Panc1 (cell line): ENCODE results near the gene KRTAP9-3. TPM values are rescaled to one million over a fixed set of nuclear protein-coding genes. Genes with fewer than 3 reads are reported as not detected.
"Not testable (repeated sequence)": the region's sequence is repeated elsewhere in the genome, so short reads cannot be mapped to it uniquely, and the experiment has no call there.

Source experiments
- ATAC-seq: fragments of 200-7000 bp; cut with Tn5 transposase; 2 replicates; pipeline ENCODE4 v1.9.1; 2020; ENCODE audit warnings: mild to moderate bottlenecking, moderate library complexity
- BruUV-seq: library from RNA; stranded (reverse); fragments of 400-500 nt; replicated peaks from 2 replicates; lab custom pipeline; 2021; lab: Mats Ljungman, UMichigan
- CTCF ChIA-PET: fragments of 300-600 bp; sonication (Branson Sonifier 250); formaldehyde crosslinking; loops from one replicate; lab custom pipeline; 2022; ENCODE audit warnings: antibody characterized with exemption; lab: Charles Lee
- POLR2A ChIA-PET: fragments of 300-600 bp; sonication (Branson Sonifier 250); formaldehyde crosslinking; loops from one replicate; lab custom pipeline; 2022; ENCODE audit warnings: antibody characterized with exemption; lab: Charles Lee
- DNase-seq: peaks from one replicate; pipeline ENCODE4 v3.0.0-alpha.2; 2010; ENCODE audit warnings: low read depth, low spot score
- H3K27ac ChIP-seq: 2 replicates; pipeline ENCODE4 v1.5.1; 2011; ENCODE audit warnings: mild to moderate bottlenecking, low read length, inconsistent platforms
- H3K27me3 ChIP-seq: fragments of 200-500 bp; sonication (Bioruptor generic); 2 replicates; pipeline ENCODE4 v1.6.0; 2014; ENCODE audit warnings: low read length, inconsistent platforms; ENCODE audit not compliant: control insufficient read depth, insufficient read depth
- H3K36me3 ChIP-seq: fragments of 200-500 bp; sonication (Bioruptor generic); 2 replicates; pipeline ENCODE4 v1.5.1; 2014; ENCODE audit warnings: inconsistent platforms, mild to moderate bottlenecking, low read length, moderate library complexity; ENCODE audit not compliant: control insufficient read depth, insufficient read depth
- H3K4me1 ChIP-seq: 2 replicates; pipeline ENCODE4 v1.5.1; 2011; ENCODE audit warnings: inconsistent platforms, mild to moderate bottlenecking, low read length, moderate library complexity; ENCODE audit not compliant: control insufficient read depth, insufficient read depth
- H3K4me3 ChIP-seq, 2 experiments: 2 replicates each; pipeline ENCODE4 v1.5.1; 2011 to 2012; ENCODE audit warnings: low read depth in 2 of 2, low read length in 2 of 2, mild to moderate bottlenecking in 2 of 2, inconsistent platforms in 1 of 2, moderate library complexity in 1 of 2
- H3K9me3 ChIP-seq: fragments of 200-500 bp; sonication (Bioruptor generic); 2 replicates; pipeline ENCODE4 v1.5.1; 2014; ENCODE audit warnings: low read depth, mild to moderate bottlenecking, inconsistent platforms, low read length, moderate library complexity; ENCODE audit not compliant: control insufficient read depth, insufficient read depth
- POLR2AphosphoS5 ChIP-seq: IDR thresholded peaks from 2 replicates; pipeline ENCODE4 v1.6.1; 2012; ENCODE audit warnings: mild to moderate bottlenecking, low read depth, low read length, moderate library complexity
- SIN3A ChIP-seq: IDR thresholded peaks from 2 replicates; pipeline ENCODE4 v1.6.1; 2012; ENCODE audit warnings: low read depth, mild to moderate bottlenecking, low read length, moderate library complexity, borderline replicate concordance; ENCODE audit not compliant: insufficient read depth
- TCF7L2 ChIP-seq: IDR thresholded peaks from 2 replicates; pipeline ENCODE4 v1.6.1; 2011; ENCODE audit warnings: mild to moderate bottlenecking, low read depth, low read length, inconsistent platforms
- in situ Hi-C: cut with HindIII; loops from 2 replicates; pipeline ENCODE4 v1.10.0; 2016; ENCODE audit warnings: low sequenced_read_pairs, low pct_unique_long_range_greater_than_20kb
- intact Hi-C: fragments of 100-400 bp; cut with micrococcal nuclease; formaldehyde crosslinking; loops from one replicate; pipeline ENCODE4 v1.10.0; 2022; ENCODE audit not compliant: unreplicated experiment
- total RNA-seq: library from RNA; stranded (reverse); gene quantifications from one replicate; pipeline ENCODE4 v1.2.1, GENCODE V29; 2021; ENCODE audit not compliant: unreplicated experiment
- TF ChIP-seq, protein P1 (sequence below): fragments of 450-650 bp; IDR thresholded peaks from 2 replicates; pipeline ENCODE4 v1.5.1; 2017; ENCODE audit warnings: mild to moderate bottlenecking
- TF ChIP-seq, protein P2 (sequence below), 2 experiments: IDR thresholded peaks; 2 replicates each; pipeline ENCODE4 v1.6.1; 2011 to 2012; ENCODE audit warnings: low read depth in 2 of 2, control low read depth in 1 of 2, low read length in 1 of 2, mild to moderate bottlenecking in 1 of 2, moderate library complexity in 1 of 2; ENCODE audit not compliant: insufficient read depth in 1 of 2

Gene KRTAP9-3
- total RNA-seq, 1 experiment from 2014 or later = not detected

DNA sequence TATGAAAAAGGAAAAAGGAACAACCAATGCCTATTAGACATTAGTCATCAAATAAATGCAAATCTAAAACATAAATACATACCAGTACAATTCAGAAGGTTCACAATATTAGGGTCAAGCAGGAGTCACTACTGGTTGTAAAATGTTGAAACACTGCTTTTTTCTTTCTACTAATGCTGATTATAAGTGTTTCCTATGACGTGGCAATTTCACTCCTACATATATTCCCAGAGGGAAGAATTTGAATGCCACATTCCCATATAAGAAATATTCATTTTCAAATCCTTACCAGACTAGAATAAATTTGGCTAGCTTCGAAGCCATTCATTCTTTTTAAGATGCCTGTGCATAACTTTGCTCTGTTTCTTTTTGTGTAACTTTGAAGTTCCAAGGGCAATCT is 8.4 kb upstream of the KRTAP9-3 start:
- Histone ChIP-seq H3K36me3 (no peaks in the 10 kb centered on the region), H3K4me1 (no peaks in the 10 kb centered on the region), H3K4me3 (no peak overlapping the region), H3K27ac (no peak overlapping the region), H3K27me3 (peaks cover 13% of the 10 kb centered on the region; the same call in 1 of the 2 replicates), H3K9me3 (no peaks in the 10 kb centered on the region)
- no peak for DNase-seq
- intact Hi-C loops (no loop called here), in situ Hi-C loops (no loop called here)
- BruUV-seq = no TSS peak
- TF ChIP-seq, protein P1, sequence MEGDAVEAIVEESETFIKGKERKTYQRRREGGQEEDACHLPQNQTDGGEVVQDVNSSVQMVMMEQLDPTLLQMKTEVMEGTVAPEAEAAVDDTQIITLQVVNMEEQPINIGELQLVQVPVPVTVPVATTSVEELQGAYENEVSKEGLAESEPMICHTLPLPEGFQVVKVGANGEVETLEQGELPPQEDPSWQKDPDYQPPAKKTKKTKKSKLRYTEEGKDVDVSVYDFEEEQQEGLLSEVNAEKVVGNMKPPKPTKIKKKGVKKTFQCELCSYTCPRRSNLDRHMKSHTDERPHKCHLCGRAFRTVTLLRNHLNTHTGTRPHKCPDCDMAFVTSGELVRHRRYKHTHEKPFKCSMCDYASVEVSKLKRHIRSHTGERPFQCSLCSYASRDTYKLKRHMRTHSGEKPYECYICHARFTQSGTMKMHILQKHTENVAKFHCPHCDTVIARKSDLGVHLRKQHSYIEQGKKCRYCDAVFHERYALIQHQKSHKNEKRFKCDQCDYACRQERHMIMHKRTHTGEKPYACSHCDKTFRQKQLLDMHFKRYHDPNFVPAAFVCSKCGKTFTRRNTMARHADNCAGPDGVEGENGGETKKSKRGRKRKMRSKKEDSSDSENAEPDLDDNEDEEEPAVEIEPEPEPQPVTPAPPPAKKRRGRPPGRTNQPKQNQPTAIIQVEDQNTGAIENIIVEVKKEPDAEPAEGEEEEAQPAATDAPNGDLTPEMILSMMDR = no peak
- TF ChIP-seq SIN3A (no peak), TCF7L2 (no peak), POLR2AphosphoS5 (no peak)
- TF ChIP-seq, protein P2, sequence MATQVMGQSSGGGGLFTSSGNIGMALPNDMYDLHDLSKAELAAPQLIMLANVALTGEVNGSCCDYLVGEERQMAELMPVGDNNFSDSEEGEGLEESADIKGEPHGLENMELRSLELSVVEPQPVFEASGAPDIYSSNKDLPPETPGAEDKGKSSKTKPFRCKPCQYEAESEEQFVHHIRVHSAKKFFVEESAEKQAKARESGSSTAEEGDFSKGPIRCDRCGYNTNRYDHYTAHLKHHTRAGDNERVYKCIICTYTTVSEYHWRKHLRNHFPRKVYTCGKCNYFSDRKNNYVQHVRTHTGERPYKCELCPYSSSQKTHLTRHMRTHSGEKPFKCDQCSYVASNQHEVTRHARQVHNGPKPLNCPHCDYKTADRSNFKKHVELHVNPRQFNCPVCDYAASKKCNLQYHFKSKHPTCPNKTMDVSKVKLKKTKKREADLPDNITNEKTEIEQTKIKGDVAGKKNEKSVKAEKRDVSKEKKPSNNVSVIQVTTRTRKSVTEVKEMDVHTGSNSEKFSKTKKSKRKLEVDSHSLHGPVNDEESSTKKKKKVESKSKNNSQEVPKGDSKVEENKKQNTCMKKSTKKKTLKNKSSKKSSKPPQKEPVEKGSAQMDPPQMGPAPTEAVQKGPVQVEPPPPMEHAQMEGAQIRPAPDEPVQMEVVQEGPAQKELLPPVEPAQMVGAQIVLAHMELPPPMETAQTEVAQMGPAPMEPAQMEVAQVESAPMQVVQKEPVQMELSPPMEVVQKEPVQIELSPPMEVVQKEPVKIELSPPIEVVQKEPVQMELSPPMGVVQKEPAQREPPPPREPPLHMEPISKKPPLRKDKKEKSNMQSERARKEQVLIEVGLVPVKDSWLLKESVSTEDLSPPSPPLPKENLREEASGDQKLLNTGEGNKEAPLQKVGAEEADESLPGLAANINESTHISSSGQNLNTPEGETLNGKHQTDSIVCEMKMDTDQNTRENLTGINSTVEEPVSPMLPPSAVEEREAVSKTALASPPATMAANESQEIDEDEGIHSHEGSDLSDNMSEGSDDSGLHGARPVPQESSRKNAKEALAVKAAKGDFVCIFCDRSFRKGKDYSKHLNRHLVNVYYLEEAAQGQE (IDR thresholded peaks at IDR 0.05; ENCODE audit: insufficient read depth in 1 of 2, low read depth in 2 of 2, low read length in 1 of 2) = no peak
- ChIA-PET POLR2A (no interaction called here), CTCF (no interaction called here)
- ATAC-seq = no peak

DNA sequence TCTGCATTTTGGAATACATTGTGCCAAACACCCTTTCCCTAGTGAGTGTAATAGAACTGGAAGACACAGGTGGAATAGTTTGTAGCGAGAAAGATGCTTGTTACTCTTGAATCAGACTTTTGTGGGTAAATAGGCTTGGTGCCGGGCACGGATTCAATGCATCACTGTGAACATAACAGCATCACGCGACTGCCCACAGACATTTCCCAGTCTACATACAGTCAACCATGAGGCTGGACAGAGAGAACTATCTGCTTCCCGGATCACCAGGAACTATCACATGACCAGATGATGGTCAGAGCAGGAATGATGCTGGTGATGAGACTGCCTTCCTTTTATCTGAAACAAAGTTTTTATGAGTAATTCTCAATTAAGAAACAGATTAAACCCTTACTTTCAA is 6.2 kb upstream of the KRTAP9-3 start:
- H3K9me3 ChIP-seq = no peaks in the 10 kb centered on the region
- intact Hi-C loops = no loop called here
- H3K27me3 ChIP-seq = peaks cover 23% of the 10 kb centered on the region
- H3K4me1 ChIP-seq = no peaks in the 10 kb centered on the region
- no peak for TF ChIP-seq POLR2AphosphoS5
- TF ChIP-seq, protein P2 (IDR thresholded peaks at IDR 0.05; ENCODE audit: insufficient read depth in 1 of 2, low read depth in 2 of 2, low read length in 1 of 2) = no peak
- no peak for TF ChIP-seq SIN3A
- TF ChIP-seq TCF7L2 = no peak
- TF ChIP-seq, protein P1 = no peak
- no peak overlapping the region for H3K27ac ChIP-seq
- no peak for DNase-seq
- H3K36me3 ChIP-seq = no peaks in the 10 kb centered on the region
- no peak overlapping the region for H3K4me3 ChIP-seq
- ChIA-PET CTCF (no interaction called here), POLR2A (no interaction called here)
- ATAC-seq = no peak
- BruUV-seq = no TSS peak
- in situ Hi-C loops = no loop called here

DNA sequence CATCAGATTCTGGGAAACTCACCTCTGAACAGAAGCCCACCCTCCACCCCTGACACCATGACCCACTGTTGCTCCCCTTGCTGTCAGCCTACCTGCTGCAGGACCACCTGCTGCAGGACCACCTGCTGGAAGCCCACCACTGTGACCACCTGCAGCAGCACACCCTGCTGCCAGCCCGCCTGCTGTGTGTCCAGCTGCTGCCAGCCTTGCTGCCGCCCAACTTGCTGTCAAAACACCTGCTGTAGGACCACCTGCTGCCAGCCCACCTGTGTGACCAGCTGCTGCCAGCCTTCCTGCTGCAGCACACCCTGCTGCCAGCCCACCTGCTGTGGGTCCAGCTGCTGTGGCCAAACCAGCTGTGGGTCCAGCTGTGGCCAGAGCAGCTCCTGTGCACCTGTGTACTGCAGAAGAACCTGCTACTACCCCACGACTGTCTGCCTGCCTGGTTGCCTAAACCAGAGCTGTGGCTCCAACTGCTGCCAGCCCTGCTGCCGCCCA is 5.6 kb upstream of the KRTAP9-3 start, which contains the start of gene KRTAP9-2:
Gene KRTAP9-2 (plus strand): TSS at position 51 of the 498 bp plus-strand sequence. CDS start 7 bp downstream, at position 58.
- intact Hi-C loops, CTCF ChIA-PET, H3K4me3 ChIP-seq, BruUV-seq, H3K4me1 ChIP-seq, H3K27ac ChIP-seq, POLR2A ChIA-PET, H3K9me3 ChIP-seq, H3K36me3 ChIP-seq, ATAC-seq, in situ Hi-C loops, DNase-seq: not testable (repeated sequence)
- H3K27me3 ChIP-seq = peaks cover 27% of the 10 kb centered on the region
